Measurements from ENCODE around the gene MTRR.

Gene MTRR

GRCh38 chr5:7872517-7873130 is 3.7 kb downstream of the MTRR start:
- TF ChIP-seq, protein P1, sequence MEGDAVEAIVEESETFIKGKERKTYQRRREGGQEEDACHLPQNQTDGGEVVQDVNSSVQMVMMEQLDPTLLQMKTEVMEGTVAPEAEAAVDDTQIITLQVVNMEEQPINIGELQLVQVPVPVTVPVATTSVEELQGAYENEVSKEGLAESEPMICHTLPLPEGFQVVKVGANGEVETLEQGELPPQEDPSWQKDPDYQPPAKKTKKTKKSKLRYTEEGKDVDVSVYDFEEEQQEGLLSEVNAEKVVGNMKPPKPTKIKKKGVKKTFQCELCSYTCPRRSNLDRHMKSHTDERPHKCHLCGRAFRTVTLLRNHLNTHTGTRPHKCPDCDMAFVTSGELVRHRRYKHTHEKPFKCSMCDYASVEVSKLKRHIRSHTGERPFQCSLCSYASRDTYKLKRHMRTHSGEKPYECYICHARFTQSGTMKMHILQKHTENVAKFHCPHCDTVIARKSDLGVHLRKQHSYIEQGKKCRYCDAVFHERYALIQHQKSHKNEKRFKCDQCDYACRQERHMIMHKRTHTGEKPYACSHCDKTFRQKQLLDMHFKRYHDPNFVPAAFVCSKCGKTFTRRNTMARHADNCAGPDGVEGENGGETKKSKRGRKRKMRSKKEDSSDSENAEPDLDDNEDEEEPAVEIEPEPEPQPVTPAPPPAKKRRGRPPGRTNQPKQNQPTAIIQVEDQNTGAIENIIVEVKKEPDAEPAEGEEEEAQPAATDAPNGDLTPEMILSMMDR (IDR thresholded peaks at IDR 0.05), result no peak
- H3K9me3 ChIP-seq (ENCODE audit: control insufficient read depth, low read length), result no peaks in the 10 kb centered on the region
- H2AFZ ChIP-seq, result no peak overlapping the region
- H3K27me3 ChIP-seq (ENCODE audit: control insufficient read depth, insufficient read depth, low read length), result no peaks in the 10 kb centered on the region
- H3K79me2 ChIP-seq, result peaks cover 12% of the 10 kb centered on the region
- no peak overlapping the region for H3K9ac ChIP-seq
- no peak overlapping the region for H3K4me2 ChIP-seq (ENCODE audit: low read length)
- no peaks in the 10 kb centered on the region for H3K36me3 ChIP-seq (ENCODE audit: control insufficient read depth, insufficient read depth, low read length)
- no peak overlapping the region for H3K4me3 ChIP-seq (ENCODE audit: low read depth, low read length)
- H3K27ac ChIP-seq, result no peak overlapping the region
- H3K4me1 ChIP-seq, result no peaks in the 10 kb centered on the region

GRCh38 chr5:7873216-7873615 is 4.3 kb downstream of the MTRR start:
- no peaks in the 10 kb centered on the region for H3K9me3 ChIP-seq (ENCODE audit: control insufficient read depth, low read length)
- H3K36me3 ChIP-seq (ENCODE audit: control insufficient read depth, insufficient read depth, low read length), result no peaks in the 10 kb centered on the region
- no peak overlapping the region for H3K27ac ChIP-seq
- no peak overlapping the region for H2AFZ ChIP-seq
- no peak overlapping the region for H3K4me3 ChIP-seq (ENCODE audit: low read depth, low read length)
- no peaks in the 10 kb centered on the region for H3K27me3 ChIP-seq (ENCODE audit: control insufficient read depth, insufficient read depth, low read length)
- H3K79me2 ChIP-seq, result peaks cover 12% of the 10 kb centered on the region
- H3K9ac ChIP-seq, result no peak overlapping the region
- H3K4me2 ChIP-seq (ENCODE audit: low read length), result no peak overlapping the region
- H3K4me1 ChIP-seq, result no peaks in the 10 kb centered on the region
- TF ChIP-seq, protein P1 (IDR thresholded peaks at IDR 0.05), result no peak

DNA sequence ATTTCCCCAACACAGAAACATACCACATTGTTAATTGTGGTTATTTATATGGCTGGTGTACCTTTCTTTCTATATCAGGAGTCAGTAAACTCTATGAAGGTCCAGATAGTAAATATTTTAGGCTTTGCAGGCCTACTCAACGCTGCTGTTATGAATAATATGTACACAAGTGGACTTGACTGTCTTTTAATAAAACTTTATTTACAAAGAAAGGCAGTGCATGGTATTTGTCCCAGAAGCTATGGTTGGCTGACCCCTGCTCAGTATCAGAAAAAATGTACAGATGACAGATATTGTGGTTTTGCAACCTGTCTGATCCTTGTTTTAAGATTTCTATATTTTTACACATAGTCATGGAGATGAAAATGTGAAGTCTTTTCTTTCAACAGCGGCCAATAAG is 5.7 kb downstream of the MTRR start:
- Histone ChIP-seq H3K4me1 (no peaks in the 10 kb centered on the region), H3K9me3 (ENCODE audit: control insufficient read depth, low read length) (no peaks in the 10 kb centered on the region), H3K4me3 (ENCODE audit: low read depth, low read length) (no peak overlapping the region), H3K27me3 (ENCODE audit: control insufficient read depth, insufficient read depth, low read length) (no peaks in the 10 kb centered on the region), H3K36me3 (ENCODE audit: control insufficient read depth, insufficient read depth, low read length) (no peaks in the 10 kb centered on the region), H3K9ac (no peak overlapping the region), H3K27ac (no peak overlapping the region), H2AFZ (no peak overlapping the region), H3K79me2 (peaks cover 7% of the 10 kb centered on the region), H3K4me2 (ENCODE audit: low read length) (no peak overlapping the region)
- TF ChIP-seq, protein P1 (IDR thresholded peaks at IDR 0.05), result no peak

- Histone ChIP-seq H3K4me1 (no peaks in the 10 kb centered on the region), H3K4me3 (ENCODE audit: low read depth, low read length) (no peak overlapping the region), H2AFZ (no peak overlapping the region), H3K9me3 (ENCODE audit: control insufficient read depth, low read length) (no peaks in the 10 kb centered on the region), H3K27ac (no peak overlapping the region), H3K79me2 (peaks cover 11% of the 10 kb centered on the region), H3K4me2 (ENCODE audit: low read length) (no peak overlapping the region), H3K9ac (no peak overlapping the region), H3K27me3 (ENCODE audit: control insufficient read depth, insufficient read depth, low read length) (no peaks in the 10 kb centered on the region), H3K36me3 (ENCODE audit: control insufficient read depth, insufficient read depth, low read length) (no peaks in the 10 kb centered on the region)
- TF ChIP-seq, protein P1 (IDR thresholded peaks at IDR 0.05), result no peak
These were observed 6.2 kb downstream of the MTRR start for GRCh38 chr5:7875151-7875550.

DNA sequence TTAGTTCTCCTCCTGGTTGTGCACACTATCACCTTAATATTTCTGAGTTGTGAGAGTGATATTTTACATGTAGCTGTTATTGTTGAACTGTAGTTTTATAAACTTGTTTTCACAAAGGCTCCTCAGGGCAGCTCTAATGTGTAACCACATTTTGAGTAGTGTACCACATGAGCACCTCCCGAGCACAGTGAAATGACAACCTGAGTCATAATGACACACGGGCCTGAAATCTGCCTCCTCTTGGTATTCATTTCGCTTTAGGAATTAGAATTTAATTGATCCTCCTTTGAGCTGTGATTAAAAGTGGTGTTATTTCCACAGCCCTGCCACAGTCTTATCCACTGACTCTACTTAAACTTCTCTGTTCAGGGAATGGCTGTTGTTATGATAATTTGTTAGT is 7.9 kb downstream of the MTRR start:
- H3K4me1 ChIP-seq, result no peaks in the 10 kb centered on the region
- TF ChIP-seq, protein P1 (IDR thresholded peaks at IDR 0.05), result no peak
- H3K36me3 ChIP-seq (ENCODE audit: control insufficient read depth, insufficient read depth, low read length), result no peaks in the 10 kb centered on the region
- H3K27ac ChIP-seq, result no peak overlapping the region
- H3K9ac ChIP-seq, result no peak overlapping the region
- no peak overlapping the region for H3K4me3 ChIP-seq (ENCODE audit: low read depth, low read length)
- H3K79me2 ChIP-seq, result peaks cover 10% of the 10 kb centered on the region
- no peaks in the 10 kb centered on the region for H3K27me3 ChIP-seq (ENCODE audit: control insufficient read depth, insufficient read depth, low read length)
- H2AFZ ChIP-seq, result no peak overlapping the region
- no peak overlapping the region for H3K4me2 ChIP-seq (ENCODE audit: low read length)
- H3K9me3 ChIP-seq (ENCODE audit: control insufficient read depth, low read length), result no peaks in the 10 kb centered on the region
